Endodermal cell (in vitro differentiated cells): Measurements from ENCODE around the gene NIPSNAP3A. TPM values are rescaled to one million over a fixed set of nuclear protein-coding genes. Genes with fewer than 3 reads are reported as not detected.

Experiments used
- DNase-seq: peaks from one replicate; pipeline ENCODE4 v3.0.0-alpha.2; 2017
- H3K27ac ChIP-seq: 2 replicates; pipeline ENCODE4 v1.5.1; 2013; ENCODE audit warnings: mild to moderate bottlenecking, low read depth, low read length, moderate library complexity
- H3K27me3 ChIP-seq: 2 replicates; pipeline ENCODE4 v1.6.1; 2013; ENCODE audit warnings: mild to moderate bottlenecking, low read length, moderate library complexity; ENCODE audit not compliant: insufficient read depth, control insufficient read depth, poor library complexity, severe bottlenecking
- H3K36me3 ChIP-seq: 2 replicates; pipeline ENCODE4 v1.7.0; 2013; ENCODE audit warnings: mild to moderate bottlenecking, low read length, moderate library complexity; ENCODE audit not compliant: control insufficient read depth, insufficient read depth
- H3K4me1 ChIP-seq: one replicate; pipeline ENCODE4 v1.7.0; 2013; ENCODE audit warnings: low read length; ENCODE audit not compliant: control insufficient read depth, insufficient read depth
- H3K4me3 ChIP-seq: 2 replicates; pipeline ENCODE4 v1.5.1; 2013; ENCODE audit warnings: mild to moderate bottlenecking, low read length, moderate library complexity
- H3K9ac ChIP-seq: 2 replicates; pipeline ENCODE4 v1.6.1; 2013; ENCODE audit warnings: mild to moderate bottlenecking, low read length, moderate library complexity; ENCODE audit not compliant: poor library complexity, severe bottlenecking; ENCODE audit errors: extremely low read depth
- H3K9me3 ChIP-seq: 2 replicates; pipeline ENCODE4 v1.6.1; 2013; ENCODE audit warnings: mild to moderate bottlenecking, low read length, moderate library complexity; ENCODE audit not compliant: control insufficient read depth
- H3K27ac Mint-ChIP-seq: 2 replicates; pipeline ENCODE4 v1.8.0; 2020; ENCODE audit warnings: mixed read lengths
- H3K27me3 Mint-ChIP-seq: 2 replicates; pipeline ENCODE4 v1.8.0; 2021; ENCODE audit warnings: mild to moderate bottlenecking, mixed read lengths; ENCODE audit not compliant: insufficient read depth
- H3K36me3 Mint-ChIP-seq: 2 replicates; pipeline ENCODE4 v1.8.0; 2020; ENCODE audit warnings: low read depth, mixed read lengths
- H3K4me1 Mint-ChIP-seq: 2 replicates; pipeline ENCODE4 v1.8.0; 2020; ENCODE audit warnings: mixed read lengths
- H3K4me3 Mint-ChIP-seq: 2 replicates; pipeline ENCODE4 v1.8.0; 2020; ENCODE audit warnings: mild to moderate bottlenecking, moderate library complexity, mixed read lengths
- H3K9me3 Mint-ChIP-seq: 2 replicates; pipeline ENCODE4 v1.8.0; 2020; ENCODE audit warnings: mild to moderate bottlenecking, mixed read lengths
- CTCF ChIP-seq: fragments of 200-600 bp; sonication (generic); conservative IDR thresholded peaks from 2 replicates; pipeline ENCODE4 v1.5.0; 2021; ENCODE audit warnings: antibody characterized with exemption, mild to moderate bottlenecking
- WGBS, 2 experiments: methylation state at CpG; one replicate each; pipeline versions ENCODE4 v1.1.5 to v1.1.7; 2013; ENCODE audit warnings: missing lambda C conversion rate in 2 of 2, mixed read lengths in 1 of 2; ENCODE audit not compliant: insufficient coverage in 1 of 2, insufficient read length in 1 of 2; 5-methylcytosine and 5-hydroxymethylcytosine counted together
- total RNA-seq, 2 donors: library from RNA; stranded (reverse); fragmentation: NEBNext Ultra II Directional in 1 of 2; extraction: Animal tissue kit (Norgen Biotek cat#: 25700) in 1 of 2; gene quantifications; 2 replicates in 1 of 2; 3 replicates in 1 of 2; pipeline ENCODE4 v1.2.1, GENCODE V29; 2021

NIPSNAP3A gene
- total RNA-seq, 2 donors from 2014 or later = 18.8 to 20.5 TPM

- H3K36me3 Mint-ChIP-seq = peaks cover 48% of the 10 kb centered on the region
- no peak overlapping the region for H3K4me3 Mint-ChIP-seq
These were observed 36.6 kb downstream of the NIPSNAP3A start for GRCh38 chr9:104784098-104784497.

GRCh38 chr9:104786293-104786692 is 38.8 kb downstream of the NIPSNAP3A start:
- H3K9ac ChIP-seq = no peak overlapping the region
- Mint-ChIP-seq H3K4me3 (no peak overlapping the region), H3K27me3 (no peaks in the 10 kb centered on the region), H3K27ac (no peak overlapping the region), H3K36me3 (peaks cover 56% of the 10 kb centered on the region), H3K9me3 (no peaks in the 10 kb centered on the region), H3K4me1 (no peaks in the 10 kb centered on the region)
- H3K27me3 ChIP-seq = no peaks in the 10 kb centered on the region
- H3K4me3 ChIP-seq = no peak overlapping the region
- H3K36me3 ChIP-seq = peaks cover 98% of the 10 kb centered on the region
- TF ChIP-seq CTCF = no peak
- H3K4me1 ChIP-seq = no peaks in the 10 kb centered on the region
- no peaks in the 10 kb centered on the region for H3K9me3 ChIP-seq
- no peak for DNase-seq
- WGBS, 2 experiments = 100% methylated on average over 1 of the region's 1 CpG; no CpG with 5 or more reads in 1 of the 2 experiments
- H3K27ac ChIP-seq = no peak overlapping the region

More at GRCh38 chr9:104784098-104784497, 36.6 kb downstream of the NIPSNAP3A start:
- DNase-seq = no peak
- H3K27ac Mint-ChIP-seq = no peak overlapping the region
- 86 to 94% methylated on average over 2 of the region's 2 CpGs for WGBS, 2 experiments
- no peaks in the 10 kb centered on the region for H3K9me3 Mint-ChIP-seq
- TF ChIP-seq CTCF = no peak
- Histone ChIP-seq H3K27me3 (no peaks in the 10 kb centered on the region), H3K4me1 (no peaks in the 10 kb centered on the region), H3K9me3 (no peaks in the 10 kb centered on the region), H3K27ac (no peak overlapping the region), H3K4me3 (no peak overlapping the region), H3K36me3 (peaks cover 86% of the 10 kb centered on the region), H3K9ac (no peak overlapping the region)
- peaks cover under 1% of the 10 kb centered on the region for H3K4me1 Mint-ChIP-seq
- H3K27me3 Mint-ChIP-seq = no peaks in the 10 kb centered on the region

GRCh38 chr9:104787306-104788015 is 40.0 kb downstream of the NIPSNAP3A start:
- no peak for DNase-seq
- no peak for TF ChIP-seq CTCF
- Mint-ChIP-seq H3K4me1 (no peaks in the 10 kb centered on the region), H3K4me3 (no peak overlapping the region), H3K27ac (peak overlapping the region; percentile 8), H3K9me3 (no peaks in the 10 kb centered on the region), H3K36me3 (peaks cover 62% of the 10 kb centered on the region), H3K27me3 (no peaks in the 10 kb centered on the region)
- Histone ChIP-seq H3K36me3 (peaks cover 99% of the 10 kb centered on the region), H3K27me3 (no peaks in the 10 kb centered on the region), H3K9me3 (no peaks in the 10 kb centered on the region), H3K27ac (no peak overlapping the region), H3K9ac (no peak overlapping the region), H3K4me1 (no peaks in the 10 kb centered on the region), H3K4me3 (no peak overlapping the region)
- 94 to 100% methylated on average over 6 to 7 of the region's 7 CpGs for WGBS, 2 experiments
